Prostate gland (tissue), 2 donors: Measurements from ENCODE around the gene UGT1A10. TPM values are rescaled to one million over a fixed set of nuclear protein-coding genes. Genes with fewer than 3 reads are reported as not detected.
"Not testable (repeated sequence)": the region's sequence is repeated elsewhere in the genome, so short reads cannot be mapped to it uniquely, and the experiment has no call there.

Experiments used
- DNase-seq: peaks from one replicate; pipeline ENCODE4 v3.0.0-alpha.2; 2019; ENCODE audit warnings: low spot score
- H3K27ac ChIP-seq, 2 donors: fragments of 200-600 bp; sonication (generic); 2 replicates each; pipeline ENCODE4 v1.5.1; 2017 to 2019
- H3K27me3 ChIP-seq: fragments of 200-600 bp; sonication (generic); replicated peaks from 2 replicates; pipeline ENCODE4 v1.5.1; 2019; ENCODE audit not compliant: insufficient read depth
- H3K36me3 ChIP-seq, 2 donors: fragments of 200-600 bp; sonication (generic); 1 replicate in 1 of 2; 2 replicates in 1 of 2; pipeline versions ENCODE4 v1.5.1 to v1.8.1; 2017 to 2019
- H3K4me1 ChIP-seq: fragments of 200-600 bp; sonication (generic); replicated peaks from 2 replicates; pipeline ENCODE4 v1.5.1; 2019
- H3K4me3 ChIP-seq, 2 donors: fragments of 200-600 bp; sonication (generic); 2 replicates each; pipeline ENCODE4 v1.5.1; 2017 to 2019
- H3K9me3 ChIP-seq: fragments of 200-600 bp; sonication (generic); 2 replicates; pipeline ENCODE4 v1.5.1; 2017
- POLR2A ChIP-seq: fragments of 450-650 bp; IDR thresholded peaks from one replicate; pipeline ENCODE4 v1.6.1; 2016; ENCODE audit warnings: antibody characterized with exemption, mild to moderate bottlenecking
- POLR2AphosphoS5 ChIP-seq: sonication (generic); formaldehyde crosslinking; IDR thresholded peaks from one replicate; pipeline ENCODE4 v1.6.1; 2017; ENCODE audit warnings: antibody characterized with exemption
- whole genome bisulfite sequencing: methylation state at CpG from one replicate; pipeline ENCODE4 v1.1.5; 2018; 5-methylcytosine and 5-hydroxymethylcytosine counted together
- intact Hi-C: fragments of 100-400 bp; cut with DNase I; formaldehyde crosslinking; loops from one replicate; pipeline ENCODE4 v1.14.2; 2022
- total RNA-seq, 2 donors: library from RNA; depleted of rRNA; stranded (reverse); fragments of >200 nt; gene quantifications; one replicate each; pipeline ENCODE4 v1.1.0, GENCODE V29; 2016
- TF ChIP-seq, protein P1 (sequence below), 4 experiments: fragments of 200-600 bp in 2 of 4; fragments of 450-650 bp in 2 of 4; sonication (generic) in 2 of 4; IDR thresholded peaks; 1 replicate in 3 of 4; 2 replicates in 1 of 4; pipeline ENCODE4 v1.5.1; 2016 to 2019; ENCODE audit warnings: antibody characterized with exemption in 4 of 4, mild to moderate bottlenecking in 2 of 4, moderate library complexity in 2 of 4

UGT1A10 gene
- total RNA-seq, 2 donors from 2014 or later = not detected

DNA sequence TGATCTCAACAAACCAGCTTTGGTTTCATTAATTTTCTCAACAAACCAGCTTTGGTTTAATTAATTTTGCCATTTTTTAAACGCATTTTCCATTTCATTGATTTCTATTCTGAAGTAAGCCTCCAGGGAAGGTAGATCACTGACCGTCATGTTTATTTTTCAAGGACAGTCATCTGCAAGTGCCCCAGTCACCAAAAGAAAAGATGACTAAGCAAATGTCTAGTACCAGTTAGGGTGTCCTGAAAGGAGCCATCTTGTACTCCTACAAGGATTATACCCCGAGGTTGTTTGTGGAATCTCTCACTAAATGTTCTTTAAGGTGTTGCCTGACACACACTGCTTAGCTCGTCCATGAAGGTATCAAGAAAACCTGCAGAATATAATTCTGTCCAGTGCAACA, 25.0 kb upstream of the UGT1A10 start:
- intact Hi-C loops = no loop called here
- WGBS = 72% methylated on average over 4 of the region's 4 CpGs
- H3K36me3 ChIP-seq = no peaks in the 10 kb centered on the region
- no peaks in the 10 kb centered on the region for H3K9me3 ChIP-seq
- no peaks in the 10 kb centered on the region for H3K27me3 ChIP-seq
- TF ChIP-seq POLR2A (no peak), POLR2AphosphoS5 (no peak)
- TF ChIP-seq, protein P1, sequence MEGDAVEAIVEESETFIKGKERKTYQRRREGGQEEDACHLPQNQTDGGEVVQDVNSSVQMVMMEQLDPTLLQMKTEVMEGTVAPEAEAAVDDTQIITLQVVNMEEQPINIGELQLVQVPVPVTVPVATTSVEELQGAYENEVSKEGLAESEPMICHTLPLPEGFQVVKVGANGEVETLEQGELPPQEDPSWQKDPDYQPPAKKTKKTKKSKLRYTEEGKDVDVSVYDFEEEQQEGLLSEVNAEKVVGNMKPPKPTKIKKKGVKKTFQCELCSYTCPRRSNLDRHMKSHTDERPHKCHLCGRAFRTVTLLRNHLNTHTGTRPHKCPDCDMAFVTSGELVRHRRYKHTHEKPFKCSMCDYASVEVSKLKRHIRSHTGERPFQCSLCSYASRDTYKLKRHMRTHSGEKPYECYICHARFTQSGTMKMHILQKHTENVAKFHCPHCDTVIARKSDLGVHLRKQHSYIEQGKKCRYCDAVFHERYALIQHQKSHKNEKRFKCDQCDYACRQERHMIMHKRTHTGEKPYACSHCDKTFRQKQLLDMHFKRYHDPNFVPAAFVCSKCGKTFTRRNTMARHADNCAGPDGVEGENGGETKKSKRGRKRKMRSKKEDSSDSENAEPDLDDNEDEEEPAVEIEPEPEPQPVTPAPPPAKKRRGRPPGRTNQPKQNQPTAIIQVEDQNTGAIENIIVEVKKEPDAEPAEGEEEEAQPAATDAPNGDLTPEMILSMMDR (IDR thresholded peaks at IDR 0.05) = no peak
- no peak overlapping the region for H3K4me3 ChIP-seq
- H3K27ac ChIP-seq = no peak overlapping the region
- DNase-seq = no peak
- H3K4me1 ChIP-seq = no peaks in the 10 kb centered on the region

DNA sequence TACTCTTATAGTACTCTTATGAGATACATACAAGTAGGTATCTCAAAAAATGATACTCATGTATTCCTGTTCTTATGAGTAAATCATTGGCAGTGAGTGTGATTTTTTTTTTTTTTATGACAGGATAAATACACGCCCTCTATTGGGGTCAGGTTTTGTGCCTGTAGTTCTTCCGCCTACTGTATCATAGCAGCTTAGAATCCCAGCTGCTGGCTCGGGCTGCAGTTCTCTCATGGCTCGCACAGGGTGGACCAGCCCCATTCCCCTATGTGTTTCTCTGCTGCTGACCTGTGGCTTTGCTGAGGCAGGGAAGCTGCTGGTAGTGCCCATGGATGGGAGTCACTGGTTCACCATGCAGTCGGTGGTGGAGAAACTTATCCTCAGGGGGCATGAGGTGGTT, 18.8 kb upstream of the UGT1A10 start, which contains the start of gene UGT1A8:
UGT1A8 (plus strand) TSS at position 158 of the 400 bp plus-strand sequence; CDS start at position 233, 75 bp downstream.
- H3K27me3 ChIP-seq, DNase-seq, H3K36me3 ChIP-seq, H3K4me1 ChIP-seq, intact Hi-C loops, H3K4me3 ChIP-seq, H3K27ac ChIP-seq, H3K9me3 ChIP-seq: not testable (repeated sequence)
- WGBS = 69% methylated on average over 5 of the region's 5 CpGs

DNA sequence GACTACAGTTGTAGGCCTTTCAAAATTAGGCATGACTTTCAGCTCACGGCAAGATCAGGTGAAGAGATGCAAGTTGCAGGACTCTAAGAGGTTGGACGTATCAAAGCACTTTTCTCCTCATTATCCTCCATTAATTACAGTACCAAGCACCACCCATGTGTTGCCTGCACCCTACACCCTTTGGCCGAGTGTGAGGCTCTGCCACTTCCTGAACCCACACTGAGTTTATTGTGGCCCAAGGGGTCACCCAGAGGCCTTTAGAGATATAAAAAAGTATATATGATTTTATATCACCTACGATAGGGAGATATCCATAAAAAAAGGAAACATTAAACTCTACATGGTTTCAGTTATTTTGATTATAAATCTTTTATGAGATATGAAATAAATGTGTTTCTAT, 16.0 kb upstream of the UGT1A10 start:
- intact Hi-C loops = no loop called here
- 75% methylated on average over 4 of the region's 4 CpGs for WGBS
- H3K4me1 ChIP-seq = no peaks in the 10 kb centered on the region
- TF ChIP-seq, protein P1 (IDR thresholded peaks at IDR 0.05) = no peak
- TF ChIP-seq POLR2A (no peak), POLR2AphosphoS5 (no peak)
- H3K27me3 ChIP-seq = no peaks in the 10 kb centered on the region
- no peaks in the 10 kb centered on the region for H3K36me3 ChIP-seq
- DNase-seq = no peak
- H3K9me3 ChIP-seq = no peaks in the 10 kb centered on the region
- no peak overlapping the region for H3K27ac ChIP-seq
- no peak overlapping the region for H3K4me3 ChIP-seq

DNA sequence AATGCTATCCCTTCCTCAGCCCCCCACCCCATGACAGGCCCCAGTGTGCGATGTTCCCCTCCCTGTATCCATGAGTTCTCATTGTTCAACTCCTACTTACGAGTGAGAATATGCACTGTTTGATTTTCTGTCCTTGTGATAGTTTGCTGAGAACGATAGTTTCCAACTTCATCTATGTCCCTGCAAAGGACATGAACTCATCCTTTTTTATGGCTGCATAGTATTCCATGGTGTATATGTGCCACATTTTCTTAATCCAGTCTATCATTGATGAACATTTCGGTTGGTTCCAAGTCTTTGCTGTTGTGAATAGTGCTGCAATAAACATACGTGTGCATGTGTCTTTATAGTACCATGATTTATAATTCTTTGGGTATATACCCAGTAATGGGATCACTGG, 14.4 kb upstream of the UGT1A10 start:
- H3K4me3 ChIP-seq, intact Hi-C loops, DNase-seq, H3K4me1 ChIP-seq, H3K27me3 ChIP-seq, H3K36me3 ChIP-seq, H3K9me3 ChIP-seq, H3K27ac ChIP-seq: not testable (repeated sequence)
- 95% methylated on average over 5 of the region's 5 CpGs for WGBS

DNA sequence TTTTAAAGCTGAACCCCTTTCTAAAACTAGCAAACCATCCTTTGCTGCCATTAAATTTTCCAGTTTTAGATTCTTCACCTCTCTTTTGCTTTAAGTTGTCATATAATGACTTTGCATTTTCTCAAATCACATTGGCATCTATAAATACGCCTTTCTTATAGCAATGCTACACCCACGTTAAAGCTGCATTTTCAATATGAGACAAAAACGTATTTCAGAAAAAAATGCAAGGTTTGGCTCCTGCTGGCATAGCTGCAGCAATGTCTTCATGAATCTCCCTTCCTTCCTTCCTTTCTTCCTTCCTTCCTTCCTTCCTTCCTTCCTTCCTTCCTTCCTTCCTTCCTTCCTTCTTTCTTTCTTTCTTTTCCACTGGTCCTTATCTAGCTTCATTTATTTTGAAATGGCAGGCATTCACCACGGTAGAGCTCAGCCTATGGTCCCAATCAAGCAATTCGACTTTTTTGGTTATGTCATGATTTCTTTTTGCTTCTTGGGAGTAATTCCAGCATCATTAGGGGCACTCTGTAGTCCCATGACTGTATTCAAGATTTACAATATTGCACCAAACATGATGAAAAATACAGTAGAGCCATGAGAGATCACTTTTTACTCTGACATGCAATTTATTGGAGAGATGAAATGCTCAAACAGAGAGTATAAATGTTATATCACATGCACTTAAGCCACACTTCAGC, 8.8 kb upstream of the UGT1A10 start:
- intact Hi-C loops = no loop called here
- H3K4me3 ChIP-seq = no peak overlapping the region
- no peaks in the 10 kb centered on the region for H3K36me3 ChIP-seq
- TF ChIP-seq POLR2AphosphoS5 = no peak
- TF ChIP-seq, protein P1 (IDR thresholded peaks at IDR 0.05) = no peak
- no peak for TF ChIP-seq POLR2A
- H3K27me3 ChIP-seq = no peaks in the 10 kb centered on the region
- 55% methylated on average over 5 of the region's 5 CpGs for WGBS
- DNase-seq = no peak
- H3K4me1 ChIP-seq = no peaks in the 10 kb centered on the region
- H3K9me3 ChIP-seq = no peaks in the 10 kb centered on the region
- no peak overlapping the region for H3K27ac ChIP-seq

DNA sequence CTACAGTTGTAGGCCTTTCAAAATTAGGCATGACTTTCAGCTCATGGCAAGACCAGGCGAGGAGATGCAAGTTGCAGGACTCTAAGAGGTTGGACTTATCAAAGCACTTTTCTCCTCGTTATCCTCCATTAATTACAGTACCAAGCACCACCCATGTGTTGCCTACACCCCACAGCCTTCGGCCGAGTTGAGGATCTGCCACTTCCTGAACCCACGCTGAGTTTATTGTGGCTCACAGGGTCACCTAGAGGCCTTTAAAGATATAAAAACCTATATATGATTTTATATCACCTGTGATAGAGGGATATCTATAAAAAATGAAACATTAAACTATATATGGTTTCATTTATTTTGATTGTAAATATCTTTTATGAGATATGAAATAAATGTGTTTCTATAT, 2.6 kb downstream of the UGT1A10 start:
- 70% methylated on average over 5 of the region's 5 CpGs for WGBS
- intact Hi-C loops = no loop called here
- no peak for DNase-seq
- no peak overlapping the region for H3K4me3 ChIP-seq
- no peaks in the 10 kb centered on the region for H3K4me1 ChIP-seq
- H3K27ac ChIP-seq = no peak overlapping the region
- no peaks in the 10 kb centered on the region for H3K27me3 ChIP-seq
- no peaks in the 10 kb centered on the region for H3K9me3 ChIP-seq
- TF ChIP-seq, protein P1 (IDR thresholded peaks at IDR 0.05) = no peak
- no peaks in the 10 kb centered on the region for H3K36me3 ChIP-seq
